Transverse colon (tissue), 4 donors: Measurements from ENCODE around the gene TMSB10. TPM values are rescaled to one million over a fixed set of nuclear protein-coding genes. Genes with fewer than 3 reads are reported as not detected.
"Not testable (repeated sequence)": the region's sequence is repeated elsewhere in the genome, so short reads cannot be mapped to it uniquely, and the experiment has no call there.

Source experiments
- DNase-seq: peaks from one replicate; pipeline ENCODE4 v3.0.0-alpha.2; 2019
- H3K27ac ChIP-seq, 4 donors: fragments of 200-600 bp; sonication (generic); 2 replicates each; pipeline ENCODE4 v1.5.1; 2016 to 2018; ENCODE audit warnings: inconsistent platforms in 4 of 4
- H3K27me3 ChIP-seq: fragments of 200-600 bp; sonication (generic); 2 replicates; pipeline ENCODE4 v1.5.1; 2017; ENCODE audit warnings: inconsistent platforms
- H3K36me3 ChIP-seq, 4 donors: fragments of 200-600 bp; sonication (generic); 2 replicates each; pipeline ENCODE4 v1.5.1; 2017 to 2019; ENCODE audit warnings: inconsistent platforms in 4 of 4
- H3K4me1 ChIP-seq, 4 donors: fragments of 200-600 bp; sonication (generic); 2 replicates each; pipeline ENCODE4 v1.5.1; 2017 to 2020; ENCODE audit warnings: inconsistent platforms in 4 of 4
- H3K4me3 ChIP-seq, 4 donors: fragments of 200-600 bp; sonication (generic); 1 replicate in 1 of 4; 2 replicates in 3 of 4; pipeline versions ENCODE4 v1.5.1 to v1.6.1; 2017 to 2019; ENCODE audit warnings: inconsistent platforms in 4 of 4
- H3K9me3 ChIP-seq, 2 donors: fragments of 200-600 bp; sonication (generic); 2 replicates each; pipeline ENCODE4 v1.5.1; 2017 to 2019; ENCODE audit warnings: inconsistent platforms in 2 of 2
- EP300 ChIP-seq: sonication (generic); formaldehyde crosslinking; IDR thresholded peaks from one replicate; pipeline ENCODE4 v1.6.1; 2017; ENCODE audit warnings: antibody characterized with exemption, low read depth
- POLR2A ChIP-seq: fragments of 450-650 bp; IDR thresholded peaks from one replicate; pipeline ENCODE4 v1.6.1; 2016; ENCODE audit warnings: antibody characterized with exemption, mild to moderate bottlenecking, moderate library complexity
- POLR2AphosphoS5 ChIP-seq, 3 donors: sonication (generic); formaldehyde crosslinking; IDR thresholded peaks; one replicate each; pipeline ENCODE4 v1.6.1; 2016; ENCODE audit warnings: antibody characterized with exemption in 3 of 3
- WGBS, 2 donors: methylation state at CpG; one replicate each; pipeline ENCODE4 v1.1.5; 2018; ENCODE audit warnings: low coverage in 1 of 2; 5-methylcytosine and 5-hydroxymethylcytosine counted together
- in situ Hi-C, 4 donors: fragments of 200-750 bp; cut with MboI; loops; one replicate each; pipeline versions ENCODE4 v1.15.0 to v1.15.1; 2017; ENCODE audit warnings: low sequenced_read_pairs in 3 of 4, low pct_ligation_motif_present in 1 of 4, low pct_unique_long_range_greater_than_20kb in 1 of 4
- intact Hi-C: fragments of 100-400 bp; cut with DNase I; formaldehyde crosslinking; loops from one replicate; pipeline ENCODE4 v1.15.1; 2023; ENCODE audit warnings: low total_unique reads
- total RNA-seq, 4 donors: library from RNA; depleted of rRNA; stranded (reverse); fragments of >200 nt; gene quantifications; one replicate each; pipeline ENCODE4 v1.1.0, GENCODE V29; 2016
- TF ChIP-seq, protein P1 (sequence below), 5 experiments: fragments of 200-600 bp in 3 of 5; fragments of 450-650 bp in 2 of 5; sonication (generic) in 3 of 5; IDR thresholded peaks; 1 replicate in 2 of 5; 2 replicates in 3 of 5; pipeline ENCODE4 v1.5.1; 2016 to 2017; ENCODE audit warnings: antibody characterized with exemption in 5 of 5, inconsistent platforms in 3 of 5, mild to moderate bottlenecking in 2 of 5, moderate library complexity in 1 of 5

Gene TMSB10
- total RNA-seq, 4 donors from 2014 or later, result 1,619 to 4,787 (median 3,693) TPM

DNA sequence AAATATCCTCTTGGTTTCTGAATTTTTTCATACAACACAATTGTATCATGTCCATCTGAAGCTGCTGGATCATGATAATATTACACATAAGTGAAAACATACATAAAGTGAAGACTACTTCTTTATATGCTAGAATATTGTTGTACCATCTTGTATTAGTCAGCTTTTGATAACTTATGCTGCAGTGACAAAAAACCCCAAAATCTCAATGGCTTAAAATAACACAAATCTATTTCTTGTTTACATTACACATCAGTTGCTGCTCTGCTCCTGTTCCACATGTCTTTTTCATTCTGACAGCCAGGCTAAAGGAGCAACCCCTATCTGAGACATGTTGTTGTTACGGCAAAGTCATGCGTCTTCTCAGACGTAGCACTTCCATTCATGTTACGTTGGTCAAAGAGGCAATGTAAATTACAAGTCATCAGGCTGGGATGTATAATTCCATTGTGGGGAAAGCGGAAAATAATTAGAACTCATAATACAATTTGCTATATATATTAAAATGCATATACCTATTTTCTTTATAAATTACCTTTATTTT, 5.8 kb downstream of the TMSB10 start:
- Histone ChIP-seq H3K4me1 (peaks cover 0 to 21% (median 18%) of the 10 kb centered on the region in 4 donors), H3K36me3 (peaks cover 0 to 2% (median 0%) of the 10 kb centered on the region in 4 donors), H3K9me3 (no peaks in the 10 kb centered on the region), H3K4me3 (no peak overlapping the region), H3K27me3 (no peaks in the 10 kb centered on the region), H3K27ac (no peak overlapping the region)
- TF ChIP-seq, protein P1, sequence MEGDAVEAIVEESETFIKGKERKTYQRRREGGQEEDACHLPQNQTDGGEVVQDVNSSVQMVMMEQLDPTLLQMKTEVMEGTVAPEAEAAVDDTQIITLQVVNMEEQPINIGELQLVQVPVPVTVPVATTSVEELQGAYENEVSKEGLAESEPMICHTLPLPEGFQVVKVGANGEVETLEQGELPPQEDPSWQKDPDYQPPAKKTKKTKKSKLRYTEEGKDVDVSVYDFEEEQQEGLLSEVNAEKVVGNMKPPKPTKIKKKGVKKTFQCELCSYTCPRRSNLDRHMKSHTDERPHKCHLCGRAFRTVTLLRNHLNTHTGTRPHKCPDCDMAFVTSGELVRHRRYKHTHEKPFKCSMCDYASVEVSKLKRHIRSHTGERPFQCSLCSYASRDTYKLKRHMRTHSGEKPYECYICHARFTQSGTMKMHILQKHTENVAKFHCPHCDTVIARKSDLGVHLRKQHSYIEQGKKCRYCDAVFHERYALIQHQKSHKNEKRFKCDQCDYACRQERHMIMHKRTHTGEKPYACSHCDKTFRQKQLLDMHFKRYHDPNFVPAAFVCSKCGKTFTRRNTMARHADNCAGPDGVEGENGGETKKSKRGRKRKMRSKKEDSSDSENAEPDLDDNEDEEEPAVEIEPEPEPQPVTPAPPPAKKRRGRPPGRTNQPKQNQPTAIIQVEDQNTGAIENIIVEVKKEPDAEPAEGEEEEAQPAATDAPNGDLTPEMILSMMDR (IDR thresholded peaks at IDR 0.05), result no peak
- TF ChIP-seq EP300 (no peak), POLR2AphosphoS5 (IDR thresholded peaks at IDR 0.05) (no peak), POLR2A (no peak)
- DNase-seq, result no peak
- in situ Hi-C loops (no loop called here), intact Hi-C loops (no loop called here)
- 94 to 96% methylated on average over 5 of the region's 5 CpGs for WGBS, 2 donors

- Histone ChIP-seq H3K4me3 (no peak overlapping the region), H3K9me3 (no peaks in the 10 kb centered on the region), H3K36me3 (no peaks in the 10 kb centered on the region), H3K27me3 (no peaks in the 10 kb centered on the region), H3K27ac (peak overlapping the region in 2 of 4 donors; percentile 32 to 53), H3K4me1 (peaks cover 0 to 14% (median 11%) of the 10 kb centered on the region in 4 donors)
- intact Hi-C loops (no loop called here), in situ Hi-C loops (no loop called here)
- no peak for DNase-seq
- 50 to 58% methylated on average over 2 to 4 of the region's 4 CpGs for WGBS, 2 donors
- no peak for TF ChIP-seq EP300
- TF ChIP-seq, protein P1 (IDR thresholded peaks at IDR 0.05), result no peak
These were observed 7.5 kb downstream of the TMSB10 start for GRCh38 chr2:84912984-84913383.

DNA sequence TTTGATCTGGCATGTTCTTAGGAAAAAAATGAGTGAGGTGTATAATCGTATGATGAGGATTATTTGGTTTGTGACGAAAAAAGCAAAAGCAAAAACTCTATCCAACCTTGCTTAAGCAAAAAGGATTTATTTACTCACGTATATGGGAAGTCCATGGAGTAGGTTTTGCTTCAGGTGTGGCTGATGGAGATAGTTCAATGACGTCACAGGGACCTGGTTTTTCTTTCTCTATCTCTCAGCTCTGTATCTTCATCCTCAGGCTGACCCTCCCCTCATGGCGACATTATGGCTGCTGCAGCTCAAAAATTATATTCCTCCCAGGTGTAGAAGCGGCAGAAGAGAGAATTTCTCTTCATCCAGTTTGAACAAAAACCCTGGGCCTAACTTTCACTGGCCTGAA, 8.9 kb downstream of the TMSB10 start:
- H3K4me1 ChIP-seq, result peaks cover 0 to 9% (median 8%) of the 10 kb centered on the region in 4 donors
- WGBS, 2 donors, result 82 to 93% methylated on average over 4 to 6 of the region's 6 CpGs
- no peaks in the 10 kb centered on the region for H3K9me3 ChIP-seq
- no peak for DNase-seq
- H3K27ac ChIP-seq, result no peak overlapping the region
- no peak for TF ChIP-seq POLR2A
- TF ChIP-seq POLR2AphosphoS5 (IDR thresholded peaks at IDR 0.05), result no peak
- TF ChIP-seq, protein P1 (IDR thresholded peaks at IDR 0.05), result no peak
- no peak for TF ChIP-seq EP300
- intact Hi-C loops (no loop called here), in situ Hi-C loops (no loop called here)
- H3K36me3 ChIP-seq, result no peaks in the 10 kb centered on the region
- no peak overlapping the region for H3K4me3 ChIP-seq
- no peaks in the 10 kb centered on the region for H3K27me3 ChIP-seq

DNA sequence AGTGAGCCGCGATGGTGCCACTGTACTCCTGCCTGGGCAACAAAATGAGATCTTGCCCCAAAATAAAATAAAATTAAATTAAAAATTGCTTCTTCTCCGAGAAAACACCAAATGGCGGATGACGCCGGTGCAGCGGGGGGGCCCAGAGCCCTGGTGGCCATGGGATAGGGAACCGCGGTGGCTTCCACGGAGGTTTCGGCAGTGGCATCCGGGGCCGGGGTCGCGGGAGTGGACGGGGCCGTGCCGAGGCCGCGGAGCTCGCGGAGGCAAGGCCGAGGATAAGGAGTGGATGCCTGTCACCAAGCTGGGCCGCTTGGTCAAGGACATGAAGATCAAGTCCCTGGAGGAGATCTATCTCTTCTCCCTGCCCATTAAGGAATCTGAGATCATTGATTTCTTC, 10.2 kb downstream of the TMSB10 start:
- H3K27me3 ChIP-seq, intact Hi-C loops, in situ Hi-C loops, H3K9me3 ChIP-seq, H3K36me3 ChIP-seq, DNase-seq, H3K27ac ChIP-seq, H3K4me3 ChIP-seq: not testable (repeated sequence)
- H3K4me1 ChIP-seq, result peaks cover 0 to 21% (median 15%) of the 10 kb centered on the region in 4 donors
- 95 to 98% methylated on average over 10 to 24 of the region's 24 CpGs for WGBS, 2 donors

- H3K27ac ChIP-seq, DNase-seq, H3K27me3 ChIP-seq, in situ Hi-C loops, H3K36me3 ChIP-seq, H3K9me3 ChIP-seq, intact Hi-C loops, H3K4me3 ChIP-seq: not testable (repeated sequence)
- H3K4me1 ChIP-seq, result peaks cover 0 to 17% (median 11%) of the 10 kb centered on the region in 4 donors
- WGBS, 2 donors, result 82 to 87% methylated on average over 3 to 5 of the region's 5 CpGs
These were observed 12.4 kb downstream of the TMSB10 start for GRCh38 chr2:84917821-84918220.
